ENCODE measurements around the gene SCG5.

DNA sequence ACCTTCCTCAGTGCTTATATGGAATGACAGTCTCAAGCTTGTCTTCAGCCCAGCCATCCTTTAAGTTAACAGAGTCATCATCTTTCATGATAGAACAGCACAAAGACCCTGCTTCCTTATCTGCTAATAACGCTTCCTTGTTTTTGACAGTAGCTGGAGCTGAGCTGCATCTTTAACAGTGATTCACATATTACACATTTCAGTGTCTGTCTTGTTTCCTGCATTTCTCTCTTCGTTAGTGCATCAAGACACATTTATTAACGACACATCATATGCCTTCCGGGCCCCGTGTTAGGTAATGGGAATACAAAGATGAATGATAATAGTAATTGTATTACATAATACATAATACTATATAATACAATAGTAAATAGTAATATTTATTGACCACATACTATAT lies 46.0 kb downstream of the SCG5 start:
- no peak for TF ChIP-seq POLR2AphosphoS5 (IDR thresholded peaks at IDR 0.05)
- TF ChIP-seq, protein P1, sequence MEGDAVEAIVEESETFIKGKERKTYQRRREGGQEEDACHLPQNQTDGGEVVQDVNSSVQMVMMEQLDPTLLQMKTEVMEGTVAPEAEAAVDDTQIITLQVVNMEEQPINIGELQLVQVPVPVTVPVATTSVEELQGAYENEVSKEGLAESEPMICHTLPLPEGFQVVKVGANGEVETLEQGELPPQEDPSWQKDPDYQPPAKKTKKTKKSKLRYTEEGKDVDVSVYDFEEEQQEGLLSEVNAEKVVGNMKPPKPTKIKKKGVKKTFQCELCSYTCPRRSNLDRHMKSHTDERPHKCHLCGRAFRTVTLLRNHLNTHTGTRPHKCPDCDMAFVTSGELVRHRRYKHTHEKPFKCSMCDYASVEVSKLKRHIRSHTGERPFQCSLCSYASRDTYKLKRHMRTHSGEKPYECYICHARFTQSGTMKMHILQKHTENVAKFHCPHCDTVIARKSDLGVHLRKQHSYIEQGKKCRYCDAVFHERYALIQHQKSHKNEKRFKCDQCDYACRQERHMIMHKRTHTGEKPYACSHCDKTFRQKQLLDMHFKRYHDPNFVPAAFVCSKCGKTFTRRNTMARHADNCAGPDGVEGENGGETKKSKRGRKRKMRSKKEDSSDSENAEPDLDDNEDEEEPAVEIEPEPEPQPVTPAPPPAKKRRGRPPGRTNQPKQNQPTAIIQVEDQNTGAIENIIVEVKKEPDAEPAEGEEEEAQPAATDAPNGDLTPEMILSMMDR (IDR thresholded peaks at IDR 0.05), result no peak
- TF ChIP-seq EP300 (IDR thresholded peaks at IDR 0.05), result no peak
- TF ChIP-seq POLR2A (IDR thresholded peaks at IDR 0.05), result no peak

Measured in suprapubic skin (tissue), 4 donors.